Upper lobe of left lung (tissue), 4 donors: ENCODE results near the gene SH2D2A.

ENCODE experiments used
- CTCF ChIP-seq, 6 experiments: fragments of 450-650 bp in 4 of 6; fragments of 200-600 bp in 2 of 6; sonication (generic) in 2 of 6; IDR thresholded peaks; one replicate each; pipeline ENCODE4 v1.5.1; 2016 to 2019; ENCODE audit warnings: antibody characterized with exemption in 6 of 6
- EP300 ChIP-seq, 4 donors: sonication (generic); formaldehyde crosslinking; IDR thresholded peaks; one replicate each; pipeline ENCODE4 v1.5.1; 2017; ENCODE audit warnings: antibody characterized with exemption in 4 of 4, control low read depth in 2 of 4
- POLR2A ChIP-seq, 4 donors: fragments of 450-650 bp; IDR thresholded peaks; one replicate each; pipeline ENCODE4 v1.5.1; 2016 to 2017; ENCODE audit warnings: antibody characterized with exemption in 4 of 4, mild to moderate bottlenecking in 2 of 4
- POLR2AphosphoS5 ChIP-seq, 2 donors: sonication (generic); formaldehyde crosslinking; IDR thresholded peaks; one replicate each; pipeline ENCODE4 v1.5.1; 2017; ENCODE audit warnings: antibody characterized with exemption in 2 of 2

DNA sequence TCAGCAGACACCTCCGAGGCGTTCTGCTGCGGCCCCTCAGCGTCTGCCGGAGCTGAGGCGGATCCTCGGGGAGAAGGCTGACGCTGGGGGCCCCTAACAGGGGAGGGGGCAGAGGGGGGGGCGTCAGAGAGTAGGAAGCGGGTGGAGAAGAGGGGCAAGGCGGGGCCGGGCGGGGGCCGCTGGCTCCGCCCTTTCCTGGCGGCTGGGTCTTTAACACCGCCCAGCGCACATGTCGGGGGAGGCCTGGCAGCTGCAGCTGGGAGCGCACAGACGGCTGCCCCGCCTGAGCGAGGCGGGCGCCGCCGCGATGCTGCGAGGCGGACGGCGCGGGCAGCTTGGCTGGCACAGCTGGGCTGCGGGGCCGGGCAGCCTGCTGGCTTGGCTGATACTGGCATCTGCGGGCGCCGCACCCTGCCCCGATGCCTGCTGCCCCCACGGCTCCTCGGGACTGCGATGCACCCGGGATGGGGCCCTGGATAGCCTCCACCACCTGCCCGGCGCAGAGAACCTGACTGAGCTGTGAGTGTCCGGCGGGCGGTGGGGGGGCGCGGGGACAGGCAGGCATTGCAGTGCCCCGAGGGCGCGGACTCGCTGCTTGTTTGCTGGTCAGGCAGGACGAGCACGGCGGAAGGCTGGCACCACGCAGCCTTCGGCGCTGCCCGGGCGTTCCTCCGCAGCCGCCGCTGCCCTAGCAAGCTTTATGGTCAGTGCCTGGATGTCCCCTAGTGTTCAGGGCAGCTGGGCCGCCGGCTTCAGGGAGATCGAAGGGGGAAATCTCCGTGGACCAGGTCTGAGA is 44.2 kb upstream of the SH2D2A start, which contains the start of gene NTRK1:
- TF ChIP-seq EP300 (IDR thresholded peaks at IDR 0.05) (no peak), CTCF (IDR thresholded peaks at IDR 0.05) (no peak), POLR2AphosphoS5 (IDR thresholded peaks at IDR 0.05) (no peak), POLR2A (IDR thresholded peaks at IDR 0.05) (no peak)
